ENCODE data around the gene RHOXF2B.
"Not testable (repeated sequence)": the region's sequence is repeated elsewhere in the genome, so short reads cannot be mapped to it uniquely, and the experiment has no call there.

The RHOXF2B gene

DNA sequence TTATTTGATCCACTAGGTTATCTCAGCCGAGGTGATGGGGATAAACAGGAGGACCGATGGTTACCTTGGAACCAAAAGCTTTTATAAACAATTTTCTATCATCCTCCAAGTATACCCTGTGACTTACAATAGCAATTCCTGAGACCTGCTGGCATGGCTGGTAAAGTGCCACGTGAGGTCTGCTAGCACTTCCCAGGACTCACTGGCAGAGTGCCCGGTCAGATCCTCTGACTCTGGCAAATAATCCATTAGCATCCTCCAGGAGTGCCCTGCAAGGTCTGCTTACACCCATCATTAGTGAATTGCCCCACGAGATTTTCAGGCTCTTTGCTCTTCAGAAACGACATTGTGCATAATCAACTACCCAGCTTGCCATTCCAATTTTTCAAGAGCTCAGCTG, 37.3 kb downstream of the RHOXF2B start:
- not testable (repeated sequence) for H3K4me1 Mint-ChIP-seq (ENCODE audit: low read depth); H3K27ac Mint-ChIP-seq; DNase-seq (ENCODE audit: low spot score); H3K4me3 Mint-ChIP-seq; H3K9me3 Mint-ChIP-seq; H3K27me3 Mint-ChIP-seq (ENCODE audit: low read depth); H3K36me3 Mint-ChIP-seq (ENCODE audit: low read depth)

DNA sequence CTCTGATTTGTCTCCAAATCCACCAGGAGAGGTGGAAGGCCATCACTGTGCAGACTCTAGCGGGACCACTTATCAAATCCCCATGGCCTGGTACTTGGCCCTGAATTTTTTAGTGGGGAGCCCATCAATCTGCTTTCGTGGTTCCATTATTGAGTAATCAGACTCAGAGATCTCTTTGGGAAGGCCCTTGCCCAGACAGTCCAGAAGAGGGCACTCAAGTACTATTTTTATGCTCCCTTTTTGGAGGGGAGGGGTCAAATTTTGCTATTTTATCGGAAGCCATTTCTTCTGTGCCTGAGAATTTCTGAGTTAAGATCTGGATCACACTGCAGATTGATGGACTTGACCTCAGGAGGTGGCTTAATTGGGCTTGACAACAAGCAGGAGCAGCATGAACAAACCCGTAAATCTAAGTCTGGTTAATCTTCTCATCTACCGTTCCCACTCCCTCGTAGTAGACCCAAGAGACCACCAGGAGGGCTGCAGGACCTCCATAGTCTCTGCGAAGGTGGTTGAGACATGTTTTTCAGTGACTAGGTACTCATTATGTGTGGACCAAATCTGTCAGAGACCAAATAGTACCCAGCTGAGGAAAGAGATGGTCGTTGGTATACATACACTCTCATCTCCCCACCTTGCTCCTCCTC, 38.3 kb downstream of the RHOXF2B start:
- not testable (repeated sequence) for H3K27ac Mint-ChIP-seq; H3K27me3 Mint-ChIP-seq (ENCODE audit: low read depth); DNase-seq (ENCODE audit: low spot score); H3K4me1 Mint-ChIP-seq (ENCODE audit: low read depth); H3K36me3 Mint-ChIP-seq (ENCODE audit: low read depth); H3K4me3 Mint-ChIP-seq; H3K9me3 Mint-ChIP-seq

DNA sequence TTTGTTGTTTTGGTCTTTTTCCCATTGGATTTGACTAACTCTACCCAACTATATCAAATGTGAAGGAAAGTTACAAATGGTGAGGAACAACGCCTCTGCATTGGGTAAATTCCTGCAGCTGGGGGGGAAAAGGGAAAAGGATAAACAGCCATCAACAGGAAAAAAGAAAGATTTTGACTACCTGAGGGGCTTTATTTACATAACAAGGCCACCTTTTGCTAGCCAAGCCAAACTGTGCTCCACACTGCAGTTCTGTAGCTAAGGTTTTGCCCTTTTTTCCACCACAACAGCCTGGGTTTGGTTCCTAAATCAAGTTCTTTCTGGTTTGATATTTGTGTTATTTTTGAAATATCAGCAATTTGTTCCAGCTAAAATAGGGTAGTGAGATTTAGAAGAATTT, 40.8 kb downstream of the RHOXF2B start:
- Mint-ChIP-seq H3K9me3 (no peaks in the 10 kb centered on the region), H3K4me3 (no peak overlapping the region), H3K4me1 (ENCODE audit: low read depth) (no peaks in the 10 kb centered on the region), H3K36me3 (ENCODE audit: low read depth) (no peaks in the 10 kb centered on the region), H3K27me3 (ENCODE audit: low read depth) (peaks cover under 1% of the 10 kb centered on the region), H3K27ac (no peak overlapping the region)
- no peak for DNase-seq (ENCODE audit: low spot score)

DNA sequence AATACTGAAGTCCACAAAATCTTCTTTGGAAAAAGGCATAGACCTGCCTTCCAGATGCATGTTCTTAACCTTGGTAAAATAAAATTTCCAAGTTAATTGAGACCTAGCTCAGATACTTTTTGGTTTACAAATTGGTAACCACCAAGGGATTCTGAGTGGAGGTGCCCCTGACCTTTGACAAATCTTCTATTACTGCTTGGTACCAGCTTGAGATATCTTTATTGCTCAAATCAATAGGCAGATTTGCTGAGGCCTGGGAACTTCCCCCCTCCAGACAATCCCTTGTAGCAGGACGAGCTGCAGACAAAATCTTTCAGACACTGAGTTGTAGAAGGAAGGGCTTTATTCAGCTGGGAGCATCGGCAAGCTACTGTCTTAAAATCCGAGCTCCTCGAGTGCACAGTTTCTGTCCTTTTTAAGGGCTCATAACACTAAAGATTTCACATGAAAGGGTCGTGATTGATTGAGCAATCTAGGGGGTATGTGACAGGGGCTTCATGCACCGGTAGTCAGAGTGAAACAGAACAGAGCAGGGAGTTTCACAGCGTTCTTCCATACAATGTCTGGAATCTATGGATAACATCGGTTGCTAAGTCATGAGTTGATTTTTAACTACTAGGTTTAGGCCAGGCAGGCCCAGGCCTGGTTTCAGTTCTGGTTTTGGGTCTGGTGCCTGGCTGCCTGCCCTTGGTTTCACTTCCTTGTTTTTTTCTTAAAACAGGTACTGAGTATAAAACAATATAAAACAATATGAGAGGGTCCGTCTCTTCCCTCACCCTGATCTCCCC, 41.8 kb downstream of the RHOXF2B start:
- not testable (repeated sequence) for H3K4me1 Mint-ChIP-seq (ENCODE audit: low read depth); H3K4me3 Mint-ChIP-seq; H3K9me3 Mint-ChIP-seq; DNase-seq (ENCODE audit: low spot score); H3K36me3 Mint-ChIP-seq (ENCODE audit: low read depth); H3K27me3 Mint-ChIP-seq (ENCODE audit: low read depth); H3K27ac Mint-ChIP-seq

DNA sequence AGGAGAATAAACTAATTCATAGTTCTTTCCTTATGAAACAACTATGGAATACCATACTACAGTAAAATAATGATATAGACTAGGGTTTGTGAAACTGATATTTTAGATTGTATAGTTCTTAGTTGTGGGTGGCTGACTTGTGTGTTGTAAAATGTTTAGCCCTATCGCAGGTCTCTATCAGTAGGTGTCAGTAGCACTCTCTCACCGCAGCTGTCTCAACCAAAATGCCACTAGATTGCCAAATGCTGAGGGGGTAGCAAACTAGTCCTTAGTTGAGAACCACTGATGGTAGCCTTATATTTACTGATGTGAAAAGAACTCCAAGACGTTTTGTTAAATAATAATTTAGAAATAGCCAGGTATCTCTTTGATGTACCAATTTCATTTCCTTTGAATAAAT, 48.1 kb downstream of the RHOXF2B start:
- H3K27me3 Mint-ChIP-seq (ENCODE audit: low read depth): peaks cover 4% of the 10 kb centered on the region
- no peaks in the 10 kb centered on the region for H3K9me3 Mint-ChIP-seq
- H3K27ac Mint-ChIP-seq: no peak overlapping the region
- H3K4me3 Mint-ChIP-seq: no peak overlapping the region
- H3K4me1 Mint-ChIP-seq (ENCODE audit: low read depth): no peaks in the 10 kb centered on the region
- no peak for DNase-seq (ENCODE audit: low spot score)
- H3K36me3 Mint-ChIP-seq (ENCODE audit: low read depth): no peaks in the 10 kb centered on the region

DNA sequence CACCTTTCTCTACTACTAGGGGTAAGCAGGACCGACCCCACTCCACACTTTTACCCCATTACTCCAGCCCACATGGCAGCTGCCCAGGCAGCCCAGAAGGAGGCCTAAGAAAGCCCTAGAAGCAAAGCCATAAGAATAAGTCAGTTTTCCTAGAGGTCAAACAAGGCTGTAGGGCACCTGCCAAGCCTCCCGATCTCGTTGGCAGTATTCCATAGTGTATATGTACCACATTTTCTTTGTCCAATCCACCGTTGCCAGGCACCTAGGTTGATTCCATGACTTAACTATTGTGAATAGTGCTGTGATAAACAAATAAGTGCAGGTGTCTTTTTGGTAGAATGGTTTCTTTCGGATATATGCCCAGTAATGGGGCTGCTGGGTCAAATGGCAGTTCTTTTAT, 54.2 kb downstream of the RHOXF2B start:
- Mint-ChIP-seq H3K4me1 (ENCODE audit: low read depth) (no peaks in the 10 kb centered on the region), H3K9me3 (no peaks in the 10 kb centered on the region), H3K27ac (no peak overlapping the region), H3K36me3 (ENCODE audit: low read depth) (no peaks in the 10 kb centered on the region), H3K27me3 (ENCODE audit: low read depth) (peaks cover 15% of the 10 kb centered on the region), H3K4me3 (no peak overlapping the region)
- no peak for DNase-seq (ENCODE audit: low spot score)

DNA sequence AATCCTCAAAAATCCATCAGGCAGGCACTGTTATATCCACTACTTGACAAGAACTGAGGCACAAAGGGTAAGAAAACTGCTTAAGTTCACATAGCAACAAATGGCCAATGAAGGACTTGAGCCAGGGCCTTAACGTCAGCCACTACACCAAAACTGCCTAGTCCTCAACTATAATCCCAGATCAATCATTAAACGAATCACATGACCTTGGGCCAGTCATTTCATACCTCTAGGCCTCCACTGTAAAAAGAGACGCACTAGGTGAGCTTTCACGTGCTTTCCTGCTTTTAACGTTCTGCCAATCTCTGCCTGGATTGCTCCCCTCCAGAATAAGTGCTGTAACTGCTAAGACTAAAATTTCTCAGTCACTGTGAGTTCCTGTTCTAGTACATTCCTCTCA, 54.7 kb downstream of the RHOXF2B start:
- H3K4me3 Mint-ChIP-seq: no peak overlapping the region
- H3K9me3 Mint-ChIP-seq: no peaks in the 10 kb centered on the region
- peaks cover 17% of the 10 kb centered on the region for H3K27me3 Mint-ChIP-seq (ENCODE audit: low read depth)
- H3K36me3 Mint-ChIP-seq (ENCODE audit: low read depth): no peaks in the 10 kb centered on the region
- no peak overlapping the region for H3K27ac Mint-ChIP-seq
- DNase-seq (ENCODE audit: low spot score): no peak
- no peaks in the 10 kb centered on the region for H3K4me1 Mint-ChIP-seq (ENCODE audit: low read depth)

Data from T-helper 2 cell treated with Interferon-gamma antibody and Interleukin-4, amounts not matched to agents 5 μg/mL and 100 μg/mL, for 36 hours (primary cell).